K562 (cell line): ENCODE measurements around the gene DDIT3. TPM values are rescaled to one million over a fixed set of nuclear protein-coding genes. Genes with fewer than 3 reads are reported as not detected.

ENCODE experiments used
- ATAC-seq: fragments of 200-7000 bp; cut with Tn5 transposase; 3 replicates; pipeline ENCODE4 v1.9.1; 2020; ENCODE audit warnings: moderate library complexity
- BruUV-seq: library from RNA; stranded (reverse); fragments of 400-500 nt; replicated peaks from 2 replicates; lab custom pipeline; 2021; lab: Mats Ljungman, UMichigan
- CTCF ChIA-PET: fragments of 300-600 bp; formaldehyde crosslinking; extraction: SDS; loops from one replicate; lab custom pipeline; 2021; ENCODE audit warnings: low intra/inter-chr PET ratio; lab: Yijun Ruan, JAX
- POLR2A ChIA-PET: fragments of 300-600, 350-650 bp; sonication (Branson Sonifier 250); formaldehyde crosslinking; extraction: SDS; loops from one replicate; lab custom pipeline; 2021; ENCODE audit warnings: antibody characterized with exemption, inconsistent platforms; lab: Yijun Ruan, JAX
- DNase-seq, 4 experiments: peaks; one replicate each; pipeline versions ENCODE4 v3.0.0 to v3.0.0-alpha.2; 2011 to 2018; ENCODE audit warnings: low spot score in 3 of 4, mixed read lengths in 3 of 4; ENCODE audit errors: extremely low read depth in 1 of 4
- FAIRE-seq: peaks from 2 replicates; lab custom pipeline; 2011; peaks lifted over from hg19 to GRCh38; lab: Jason Lieb, UNC
- H2AFZ ChIP-seq: 2 replicates; pipeline ENCODE4 v1.6.0; 2011; ENCODE audit warnings: low read depth, low read length, control low read depth, inconsistent platforms
- H3K27ac ChIP-seq: fragments of 200-600 bp; 3 replicates; pipeline ENCODE4 v1.8.0; 2011; ENCODE audit warnings: low read depth, mild to moderate bottlenecking, control low read depth, inconsistent platforms, low read length, moderate library complexity, mixed read lengths; ENCODE audit errors: extremely low read depth
- H3K27me3 ChIP-seq, 2 experiments: fragments of 300-600 bp in 1 of 2; 2 replicates in 1 of 2; 3 replicates in 1 of 2; pipeline versions ENCODE4 v1.6.0 to v1.8.0; 2011; ENCODE audit warnings: inconsistent platforms in 2 of 2, low read length in 2 of 2, mild to moderate bottlenecking in 1 of 2, mixed read lengths in 1 of 2, moderate library complexity in 1 of 2; ENCODE audit not compliant: control insufficient read depth in 2 of 2, insufficient read depth in 2 of 2
- H3K36me3 ChIP-seq: fragments of 300-600 bp; 3 replicates; pipeline ENCODE4 v1.8.0; 2011; ENCODE audit warnings: mild to moderate bottlenecking, low read length, inconsistent platforms; ENCODE audit not compliant: control insufficient read depth, insufficient read depth
- H3K4me1 ChIP-seq, 2 experiments: fragments of 200-600 bp in 1 of 2; replicated peaks in 1 of 2; 2 replicates in 1 of 2; 3 replicates in 1 of 2; pipeline versions ENCODE4 v1.5.1 to v1.8.0; 2011; ENCODE audit warnings: inconsistent platforms in 2 of 2, low read length in 2 of 2, mild to moderate bottlenecking in 1 of 2, mixed read lengths in 1 of 2, moderate library complexity in 1 of 2; ENCODE audit not compliant: control insufficient read depth in 2 of 2, insufficient read depth in 2 of 2
- H3K4me2 ChIP-seq: 2 replicates; pipeline ENCODE4 v1.6.1; 2011; ENCODE audit warnings: low read length, control low read depth, inconsistent platforms, mixed read lengths; ENCODE audit not compliant: insufficient read depth
- H3K4me3 ChIP-seq: fragments of 200-600 bp; sonication (generic), shearing (Covaris generic); 2 replicates; pipeline ENCODE4 v1.5.1; 2016; ENCODE audit warnings: control low read depth, inconsistent platforms
- H3K79me2 ChIP-seq: fragments of 200-600 bp; 3 replicates; pipeline ENCODE4 v1.8.0; 2011; ENCODE audit warnings: low read length, inconsistent platforms; ENCODE audit not compliant: control insufficient read depth, insufficient read depth
- H3K9ac ChIP-seq, 2 experiments: 2 replicates each; pipeline versions ENCODE4 v1.6.0 to v1.6.1; 2011; ENCODE audit warnings: low read depth in 2 of 2, low read length in 2 of 2, control low read depth in 1 of 2, inconsistent platforms in 1 of 2, mild to moderate bottlenecking in 1 of 2, mixed read lengths in 1 of 2; ENCODE audit not compliant: insufficient read depth in 1 of 2
- H3K9me1 ChIP-seq: one replicate; pipeline ENCODE4 v1.6.0; 2011; ENCODE audit warnings: inconsistent platforms, mild to moderate bottlenecking, low read length, moderate library complexity; ENCODE audit not compliant: control insufficient read depth, insufficient read depth
- H3K9me3 ChIP-seq: replicated peaks from 2 replicates; pipeline ENCODE4 v1.5.1; 2011; ENCODE audit warnings: low read depth, low read length, inconsistent platforms; ENCODE audit not compliant: control insufficient read depth, insufficient read depth
- H4K20me1 ChIP-seq: replicated peaks from 2 replicates; pipeline ENCODE4 v1.6.1; 2011; ENCODE audit warnings: low read length, inconsistent platforms, mixed read lengths; ENCODE audit not compliant: control insufficient read depth, insufficient read depth
- ARNT ChIP-seq, 2 experiments: fragments of 450-650 bp; IDR thresholded peaks; 2 replicates each; pipeline ENCODE4 v1.6.1; 2016; ENCODE audit warnings: mild to moderate bottlenecking in 1 of 2
- ATF7 ChIP-seq: fragments of 450-650 bp; IDR thresholded peaks from 2 replicates; pipeline ENCODE4 v1.7.1; 2014; ENCODE audit warnings: mild to moderate bottlenecking, moderate library complexity
- ESRRA ChIP-seq: fragments of 450-650 bp; IDR thresholded peaks from 2 replicates; pipeline ENCODE4 v1.6.1; 2014; ENCODE audit warnings: low read depth, mild to moderate bottlenecking, moderate library complexity, borderline replicate concordance
- FOXK2 ChIP-seq, 2 experiments: fragments of 450-650 bp; IDR thresholded peaks in 1 of 2; conservative IDR thresholded peaks in 1 of 2; 2 replicates each; pipeline ENCODE4 v1.6.1; 2016; ENCODE audit warnings: low read depth in 2 of 2, mild to moderate bottlenecking in 1 of 2
- GTF2F1 ChIP-seq: IDR thresholded peaks from 2 replicates; pipeline ENCODE4 v1.6.1; 2011; ENCODE audit warnings: low read depth, low read length, improper control_type of control experiment
- HMG20B ChIP-seq: fragments of 250-450 bp; sonication (Bioruptor Pico); IDR thresholded peaks from 2 replicates; pipeline ENCODE4 v1.5.0; 2021; ENCODE audit warnings: mild to moderate bottlenecking
- HNRNPH1 ChIP-seq: fragments of 200-400 bp; formaldehyde crosslinking; optimal IDR thresholded peaks from 2 replicates; pipeline ENCODE3; 2017; ENCODE audit warnings: low read depth, mild to moderate bottlenecking, low read length, moderate library complexity
- HSF4 ChIP-seq: fragments of 250-450 bp; sonication (Bioruptor Pico); IDR thresholded peaks from 2 replicates; pipeline ENCODE4 v2.1.2; 2022; ENCODE audit warnings: mild to moderate bottlenecking, moderate library complexity, borderline replicate concordance
- MBD1 ChIP-seq: fragments of 250-450 bp; sonication (Bioruptor Pico); IDR thresholded peaks from 2 replicates; pipeline ENCODE4 v1.8.0; 2022; ENCODE audit warnings: inconsistent platforms
- NBN ChIP-seq: fragments of 450-650 bp; IDR thresholded peaks from 2 replicates; pipeline ENCODE4 v1.6.1; 2016; ENCODE audit warnings: low read depth, mild to moderate bottlenecking
- PHB ChIP-seq: fragments of 250-450 bp; sonication (Bioruptor Pico); IDR thresholded peaks from 2 replicates; pipeline ENCODE4 v1.5.0; 2021
- POLR2B ChIP-seq: fragments of 450-650 bp; IDR thresholded peaks from 2 replicates; pipeline ENCODE4 v1.6.1; 2018; ENCODE audit warnings: low read depth; ENCODE audit not compliant: partially characterized antibody
- POLR2H ChIP-seq: IDR thresholded peaks from 2 replicates; pipeline ENCODE4 v1.6.1; 2016; ENCODE audit warnings: missing genetic modification characterization, low read depth, mild to moderate bottlenecking, control low read depth, missing compliant biosample characterization, moderate library complexity
- ZNF232 ChIP-seq: sonication (generic); formaldehyde crosslinking; IDR thresholded peaks from 2 replicates; pipeline ENCODE4 v1.8.0; 2022; ENCODE audit warnings: mild to moderate bottlenecking, missing genetic modification reagents
- ZNF717 ChIP-seq: fragments of 250-450 bp; sonication (Bioruptor Pico); IDR thresholded peaks from 2 replicates; pipeline ENCODE4 v1.5.0; 2021
- WGBS: fragments of 100-300 bp; shearing (Covaris generic); methylation state at CpG from one replicate; pipeline ENCODE4 v1.1.6; 2016; ENCODE audit warnings: low coverage, mixed read lengths; ENCODE audit not compliant: insufficient coverage; ENCODE audit errors: missing lambda C conversion rate; 5-methylcytosine and 5-hydroxymethylcytosine counted together
- in situ Hi-C: fragments of 300-500 bp; cut with MboI; formaldehyde crosslinking; loops from 4 replicates; pipeline ENCODE4 v1.15.0; 2018; ENCODE audit warnings: inconsistent platforms, mixed read lengths
- intact Hi-C: fragments of 100-400 bp; cut with micrococcal nuclease; formaldehyde crosslinking; loops from 2 replicates; pipeline ENCODE4 v1.14.2; 2022
- polyA plus RNA-seq, 8 experiments: library from polyadenylated mRNA; depleted of rRNA in 4 of 8; stranded (reverse) in 5 of 8; unstranded in 3 of 8; fragments of >200 nt; fragmentation: Nextera tagmentation in 2 of 8; fragmentation: Illumina TruSeq in 1 of 8; extraction: Ambion mirVana in 2 of 8; extraction: Trizol in 1 of 8; gene quantifications; 2 replicates each; pipeline versions ENCODE4 v1.2.1 to v1.2.3, GENCODE V29; 2011 to 2014; ENCODE audit warnings: inconsistent platforms in 1 of 8, missing spikeins in 1 of 8
- total RNA-seq, 7 experiments: library from RNA; depleted of rRNA in 6 of 7; stranded (reverse); fragments of >200 nt in 6 of 7; fragmentation: Illumina TruSeq in 2 of 7; extraction: Trizol in 2 of 7; gene quantifications; 2 replicates each; pipeline versions ENCODE4 v1.2.1 to v1.2.3, GENCODE V29; 2011 to 2021; ENCODE audit warnings: low replicate concordance in 1 of 7

DDIT3 gene
- total and polyA plus RNA-seq, 9 of the 15 experiments (the other 6 are each of a cell fraction or from before 2014, with no cell fraction given), result 59.1 to 272 (median 89.9) TPM

- Histone ChIP-seq H3K4me2 (no peak overlapping the region), H3K36me3 (peaks cover 30% of the 10 kb centered on the region), H3K4me1 (peaks cover 45 to 60% of the 10 kb centered on the region in 2 experiments)
- no peak for ATAC-seq
- CTCF ChIA-PET, result no interaction called here
- 81% methylated on average over 2 of the region's 2 CpGs for WGBS
- peak; percentile 77 for TF ChIP-seq POLR2H (tag)
- no peak for TF ChIP-seq ZNF232 (CRISPR knock-in tag)
- TF ChIP-seq, all 486 proteins: peak for 1
- BruUV-seq, result no TSS peak
- Histone ChIP-seq H2AFZ (no peak overlapping the region; the same call in 1 of the 2 replicates), H3K9me1 (no peaks in the 10 kb centered on the region), H3K4me3 (no peak overlapping the region), H3K27me3 (no peaks in the 10 kb centered on the region), H3K79me2 (peaks cover 66% of the 10 kb centered on the region), H3K9ac (peak overlapping the region in 1 of 2 experiments; percentile 94; a peak in 1 of 4 replicates), H4K20me1 (no peaks in the 10 kb centered on the region), H3K9me3 (no peaks in the 10 kb centered on the region), H3K27ac (peak overlapping the region; percentile 84; the same call in 1 of the 3 replicates)
- in situ Hi-C loops (no loop called here), intact Hi-C loops (no loop called here)
- DNase-seq (no peak), FAIRE-seq (no peak)
- POLR2A ChIA-PET, result interaction anchor here (0.6 to 1.0 kb wide), 4 partner anchors 9 to 300 kb away, joined by 3 to 5 read pairs (median 4); partner anchors contain the start of gene DDIT3
Observed at GRCh38 chr12:57548013-57548315, 27.6 kb upstream of the DDIT3 start.

- H3K9ac ChIP-seq, result peak overlapping the region; percentile 94 to 98
- peak overlapping the region; percentile 84 for H3K27ac ChIP-seq
- no TSS peak for BruUV-seq
- no peak for DNase-seq
- no peaks in the 10 kb centered on the region for H3K27me3 ChIP-seq
- H3K4me2 ChIP-seq, result peak overlapping the region; percentile 97
- in situ Hi-C loops (no loop called here), intact Hi-C loops (loop anchor here (1.0 kb wide), 1 partner anchor 25 kb away; the partner anchor contains the start of gene MBD6)
- H3K9me3 ChIP-seq, result no peaks in the 10 kb centered on the region
- H3K4me3 ChIP-seq, result peak overlapping the region; percentile 93; the same call in 1 of the 2 replicates
- POLR2A ChIA-PET, result interaction anchor here (0.9 to 4.4 kb wide), 12 partner anchors 9 to 188 kb away, joined by 3 to 53 read pairs (median 6); partner anchors contain the start of gene DDIT3
- no peak for FAIRE-seq
- ATAC-seq, result no peak
- no peaks in the 10 kb centered on the region for H3K9me1 ChIP-seq
- H3K79me2 ChIP-seq, result peaks cover 61% of the 10 kb centered on the region
- 6% methylated on average over 7 of the region's 9 CpGs for WGBS
- CTCF ChIA-PET, result no interaction called here
- peaks cover 44 to 55% of the 10 kb centered on the region in 2 experiments for H3K4me1 ChIP-seq
- no peaks in the 10 kb centered on the region for H4K20me1 ChIP-seq
- peak overlapping the region; percentile 85 for H2AFZ ChIP-seq
- peaks cover 33% of the 10 kb centered on the region for H3K36me3 ChIP-seq
- TF ChIP-seq HMG20B (no peak), ARNT (IDR thresholded peaks at IDR 0.05) (0 out of 4 replicates have a peak, but pooled peaks of 1 of the 2 experiments have one; percentile 47), ATF7 (peak; percentile 99), PHB (CRISPR knock-in tag) (no peak), FOXK2 (conservative IDR thresholded peaks at IDR 0.05 in 1 of 2, IDR thresholded peaks at IDR 0.05 in 1 of 2; ENCODE audit: low read depth in 2 of 2) (no peak; a peak in 1 of 4 replicates), HNRNPH1 (no peak), NBN (0 out of 2 replicates have a peak, but pooled peaks have one; percentile 22), GTF2F1 (no peak), ESRRA (no peak), POLR2B (peak; percentile 14), MBD1 (no peak), HSF4 (no peak), ZNF717 (0 out of 2 replicates have a peak, but pooled peaks have one; percentile 41)
Observed at GRCh38 chr12:57547288-57548012, 27.1 kb upstream of the DDIT3 start.
